Stomach (tissue), 9 donors: ENCODE results near the gene LTBP4. TPM values are rescaled to one million over a fixed set of nuclear protein-coding genes. Genes with fewer than 3 reads are reported as not detected.

Source experiments
- DNase-seq, 2 donors: peaks; one replicate each; pipeline versions ENCODE4 v3.0.0 to v3.0.0-alpha.2; 2013 to 2019
- H3K27ac ChIP-seq, 5 donors: fragments of 200-600 bp in 4 of 5; sonication (generic) in 4 of 5; one replicate each; pipeline ENCODE4 v1.5.1; 2013 to 2019; ENCODE audit warnings: mild to moderate bottlenecking in 1 of 5, moderate library complexity in 1 of 5
- H3K27me3 ChIP-seq, 3 donors: fragments of 200-600 bp; sonication (generic); one replicate each; pipeline ENCODE4 v1.5.1; 2017 to 2019; ENCODE audit warnings: mixed run types in 1 of 3
- H3K36me3 ChIP-seq, 4 donors: fragments of 200-600 bp; sonication (generic); 1 replicate in 3 of 4; 2 replicates in 1 of 4; pipeline ENCODE4 v1.5.1; 2016 to 2019
- H3K4me1 ChIP-seq, 4 donors: fragments of 200-600 bp; sonication (generic); one replicate each; pipeline ENCODE4 v1.5.1; 2016 to 2019
- H3K4me3 ChIP-seq, 4 donors: fragments of 200-600 bp; sonication (generic) in 3 of 4; one replicate each; pipeline ENCODE4 v1.5.1; 2016 to 2019; ENCODE audit warnings: mild to moderate bottlenecking in 1 of 4
- H3K9me3 ChIP-seq, 4 donors: fragments of 200-600 bp; sonication (generic); one replicate each; pipeline ENCODE4 v1.5.1; 2016 to 2019
- CTCF ChIP-seq, 7 experiments: fragments of 450-650 bp in 4 of 7; fragments of 200-600 bp in 3 of 7; sonication (generic) in 3 of 7; IDR thresholded peaks; one replicate each; pipeline ENCODE4 v1.5.1; 2016 to 2019; ENCODE audit warnings: antibody characterized with exemption in 7 of 7, control low read depth in 2 of 7, mild to moderate bottlenecking in 1 of 7
- EP300 ChIP-seq: sonication (generic); formaldehyde crosslinking; IDR thresholded peaks from one replicate; pipeline ENCODE4 v1.6.1; 2017; ENCODE audit warnings: antibody characterized with exemption
- POLR2A ChIP-seq, 4 donors: fragments of 450-650 bp; IDR thresholded peaks; one replicate each; pipeline ENCODE4 v1.6.1; 2016; ENCODE audit warnings: antibody characterized with exemption in 4 of 4, control low read depth in 2 of 4, mild to moderate bottlenecking in 1 of 4, moderate library complexity in 1 of 4
- POLR2AphosphoS5 ChIP-seq, 3 donors: sonication (generic); formaldehyde crosslinking; IDR thresholded peaks; one replicate each; pipeline ENCODE4 v1.6.1; 2016; ENCODE audit warnings: antibody characterized with exemption in 3 of 3
- WGBS, 5 donors: extraction: QIAGEN DNeasy Blood & Tissue Kit in 3 of 5; methylation state at CpG; one replicate each; pipeline versions ENCODE4 v1.1.5 to v1.1.7; 2013 to 2018; 5-methylcytosine and 5-hydroxymethylcytosine counted together
- intact Hi-C: fragments of 100-400 bp; cut with DNase I; formaldehyde crosslinking; loops from one replicate; pipeline ENCODE4 v1.15.1; 2023; ENCODE audit warnings: low total_unique reads
- polyA plus RNA-seq, 3 donors: library from polyadenylated mRNA; stranded (reverse); fragments of 200-250 nt; gene quantifications; one replicate each; pipeline ENCODE4 v1.2.3, GENCODE V29; 2013
- total RNA-seq, 5 donors: library from RNA; depleted of rRNA; stranded (reverse); fragments of >200 nt; gene quantifications; one replicate each; pipeline versions ENCODE4 v1.1.0 to v1.2.3, GENCODE V29; 2014 to 2016
- donor health status: healthy with polysubstance abuse.
- donor health status: Bipolar disorder and iron deficiency.
- donor health status: healthy.

The LTBP4 gene
- total and polyA plus RNA-seq, 8 donors: 66.1 to 1,027 (median 139) TPM

GRCh38 chr19:40663695-40664692 is 62.8 kb downstream of the LTBP4 start:
- TF ChIP-seq POLR2AphosphoS5 (IDR thresholded peaks at IDR 0.05) (no peak), POLR2A (IDR thresholded peaks at IDR 0.05) (no peak), CTCF (IDR thresholded peaks at IDR 0.05) (no peak), EP300 (no peak)
- H3K4me1 ChIP-seq: peaks cover 12 to 40% (median 23%) of the 10 kb centered on the region in 4 donors
- H3K27me3 ChIP-seq: no peaks in the 10 kb centered on the region
- intact Hi-C loops: loop anchor here (5.0 kb wide), 1 partner anchor 143 kb away; no protein-coding TSS in a partner anchor
- peaks cover 6 to 25% (median 23%) of the 10 kb centered on the region in 4 donors for H3K36me3 ChIP-seq
- no peak for DNase-seq
- H3K4me3 ChIP-seq: peak overlapping the region; percentile 71 to 75 (median 72)
- 46 to 51% (median 49%) methylated on average over 24 of the region's 24 CpGs for WGBS, 5 donors
- peak overlapping the region; percentile 5 to 93 (median 89) for H3K27ac ChIP-seq
- no peaks in the 10 kb centered on the region for H3K9me3 ChIP-seq

GRCh38 chr19:40666803-40667438 is 65.8 kb downstream of the LTBP4 start:
- H3K4me1 ChIP-seq: peaks cover 12 to 40% (median 23%) of the 10 kb centered on the region in 4 donors
- TF ChIP-seq POLR2AphosphoS5 (IDR thresholded peaks at IDR 0.05) (no peak), POLR2A (IDR thresholded peaks at IDR 0.05) (no peak), EP300 (no peak), CTCF (IDR thresholded peaks at IDR 0.05) (no peak)
- H3K4me3 ChIP-seq: no peak overlapping the region
- H3K27ac ChIP-seq: peak overlapping the region in 4 of 5 donors; percentile 10 to 93 (median 56)
- intact Hi-C loops: no loop called here
- WGBS, 5 donors: 86 to 93% (median 92%) methylated on average over 14 of the region's 14 CpGs
- H3K27me3 ChIP-seq: no peaks in the 10 kb centered on the region
- no peaks in the 10 kb centered on the region for H3K9me3 ChIP-seq
- DNase-seq: no peak
- H3K36me3 ChIP-seq: peaks cover 34 to 54% (median 53%) of the 10 kb centered on the region in 4 donors

GRCh38 chr19:40667602-40668001 is 66.4 kb downstream of the LTBP4 start:
- DNase-seq: no peak
- H3K4me3 ChIP-seq: no peak overlapping the region
- TF ChIP-seq EP300: no peak
- no peak for TF ChIP-seq CTCF (IDR thresholded peaks at IDR 0.05)
- TF ChIP-seq POLR2A (IDR thresholded peaks at IDR 0.05): no peak
- TF ChIP-seq POLR2AphosphoS5 (IDR thresholded peaks at IDR 0.05): no peak
- H3K4me1 ChIP-seq: peaks cover 9 to 34% (median 17%) of the 10 kb centered on the region in 4 donors
- H3K9me3 ChIP-seq: no peaks in the 10 kb centered on the region
- H3K27ac ChIP-seq: peak overlapping the region in 1 of 5 donors; percentile 93
- H3K27me3 ChIP-seq: no peaks in the 10 kb centered on the region
- intact Hi-C loops: no loop called here
- peaks cover 39 to 61% (median 59%) of the 10 kb centered on the region in 4 donors for H3K36me3 ChIP-seq
- WGBS, 5 donors: 80 to 98% (median 90%) methylated on average over 4 to 14 of the region's 14 CpGs

GRCh38 chr19:40668991-40669614 is 67.9 kb downstream of the LTBP4 start:
- no peak for DNase-seq
- TF ChIP-seq POLR2A (IDR thresholded peaks at IDR 0.05) (no peak), EP300 (no peak), POLR2AphosphoS5 (IDR thresholded peaks at IDR 0.05) (no peak), CTCF (IDR thresholded peaks at IDR 0.05) (no peak)
- Histone ChIP-seq H3K27me3 (no peaks in the 10 kb centered on the region), H3K27ac (no peak overlapping the region), H3K4me1 (peaks cover 0 to 24% (median 2%) of the 10 kb centered on the region in 4 donors), H3K36me3 (peaks cover 54 to 76% (median 74%) of the 10 kb centered on the region in 4 donors), H3K9me3 (no peaks in the 10 kb centered on the region), H3K4me3 (no peak overlapping the region)
- 87 to 96% (median 88%) methylated on average over 7 of the region's 7 CpGs for WGBS, 5 donors
- intact Hi-C loops: no loop called here
